HCT116 (cell line): ENCODE measurements around the gene MALL. TPM values are rescaled to one million over a fixed set of nuclear protein-coding genes. Genes with fewer than 3 reads are reported as not detected.
"Not testable (repeated sequence)": the region's sequence is repeated elsewhere in the genome, so short reads cannot be mapped to it uniquely, and the experiment has no call there.

Source experiments
- ATAC-seq: fragments of 200-7000 bp; cut with Tn5 transposase; 2 replicates; pipeline ENCODE4 v1.9.1; 2020; ENCODE audit warnings: mild to moderate bottlenecking, moderate library complexity
- BruUV-seq: library from RNA; stranded (reverse); fragments of 400-500 nt; replicated peaks from 2 replicates; lab custom pipeline; 2021; lab: Mats Ljungman, UMichigan
- CTCF ChIA-PET: fragments of 300-600 bp; sonication (Branson Sonifier 250); formaldehyde crosslinking; loops from one replicate; lab custom pipeline; 2021; ENCODE audit warnings: antibody characterized with exemption; lab: Charles Lee
- POLR2A ChIA-PET: fragments of 300-600, 350-600 bp; sonication (Branson Sonifier 250); formaldehyde crosslinking; loops from one replicate; lab custom pipeline; 2021; ENCODE audit warnings: antibody characterized with exemption; lab: Charles Lee
- RAD21 ChIA-PET, 2 experiments: fragments of 300-600 bp; sonication (Branson Sonifier 250); formaldehyde crosslinking; loops; one replicate each; lab custom pipeline; 2023; ENCODE audit warnings: low total read pairs in 2 of 2; ENCODE audit not compliant: uncharacterized antibody in 2 of 2, unreplicated experiment in 2 of 2, low non-redundant PET in 1 of 2; lab: Charles Lee
- DNase-seq: peaks from one replicate; pipeline ENCODE4 v3.0.0-alpha.2; 2010; ENCODE audit warnings: low read depth, low spot score
- H2AFZ ChIP-seq: fragments of 200-600 bp; shearing (Covaris generic), sonication (generic); 2 replicates; pipeline ENCODE4 v1.6.1; 2017; ENCODE audit warnings: low read depth, mixed run types, mixed read lengths, antibody characterized with exemption, low read length; ENCODE audit not compliant: poor library complexity, severe bottlenecking
- H3K27ac ChIP-seq: 2 replicates; pipeline ENCODE4 v1.5.1; 2012; ENCODE audit warnings: low read depth, low read length
- H3K27me3 ChIP-seq: fragments of 200-600 bp; sonication (generic); 2 replicates; pipeline ENCODE4 v1.6.1; 2016; ENCODE audit warnings: mixed run types, low read length, mixed read lengths; ENCODE audit not compliant: insufficient read depth
- H3K36me3 ChIP-seq, 2 experiments: fragments of 200-500 bp in 1 of 2; fragments of 200-600 bp in 1 of 2; sonication (Bioruptor generic) in 1 of 2; sonication (generic) in 1 of 2; 2 replicates each; pipeline versions ENCODE4 v1.5.1 to v1.6.1; 2014 to 2016; ENCODE audit warnings: low read length in 2 of 2, inconsistent platforms in 1 of 2, mixed read lengths in 1 of 2, mixed run types in 1 of 2; ENCODE audit not compliant: insufficient read depth in 2 of 2, control insufficient read depth in 1 of 2
- H3K4me1 ChIP-seq, 2 experiments: fragments of 200-600 bp in 1 of 2; sonication (generic) in 1 of 2; 2 replicates each; pipeline versions ENCODE4 v1.5.1 to v1.6.1; 2012 to 2017; ENCODE audit warnings: low read length in 2 of 2, inconsistent platforms in 1 of 2, mild to moderate bottlenecking in 1 of 2, mixed read lengths in 1 of 2, mixed run types in 1 of 2, moderate library complexity in 1 of 2; ENCODE audit not compliant: insufficient read depth in 2 of 2, control insufficient read depth in 1 of 2
- H3K4me2 ChIP-seq: fragments of 200-600 bp; sonication (generic); 2 replicates; pipeline ENCODE4 v1.6.1; 2017; ENCODE audit warnings: mixed run types, low read length, mixed read lengths
- H3K4me3 ChIP-seq, 2 experiments: fragments of 200-600 bp in 1 of 2; sonication (generic) in 1 of 2; replicated peaks in 1 of 2; 2 replicates each; pipeline ENCODE4 v1.5.1; 2011 to 2016; ENCODE audit warnings: low read length in 2 of 2, control low read depth in 1 of 2, low read depth in 1 of 2, mild to moderate bottlenecking in 1 of 2, mixed read lengths in 1 of 2, mixed run types in 1 of 2
- H3K79me2 ChIP-seq: fragments of 200-600 bp; sonication (generic); 2 replicates; pipeline ENCODE4 v1.6.1; 2017; ENCODE audit warnings: mild to moderate bottlenecking, mixed run types, low read length, moderate library complexity, mixed read lengths; ENCODE audit not compliant: insufficient read depth
- H3K9ac ChIP-seq: fragments of 200-600 bp; sonication (generic); 2 replicates; pipeline ENCODE4 v1.6.1; 2016; ENCODE audit warnings: low read length, mixed read lengths
- H3K9me2 ChIP-seq: fragments of 200-600 bp; sonication (generic), shearing (Covaris generic); 2 replicates; pipeline ENCODE4 v1.6.1; 2017; ENCODE audit warnings: mixed run types, mild to moderate bottlenecking, moderate library complexity; ENCODE audit not compliant: insufficient read depth
- H3K9me3 ChIP-seq, 2 experiments: fragments of 200-500 bp in 1 of 2; fragments of 200-600 bp in 1 of 2; sonication (Bioruptor generic) in 1 of 2; sonication (generic) in 1 of 2; 2 replicates each; pipeline ENCODE4 v1.6.1; 2014 to 2017; ENCODE audit warnings: low read length in 2 of 2, mixed read lengths in 2 of 2, inconsistent platforms in 1 of 2, low read depth in 1 of 2, mild to moderate bottlenecking in 1 of 2, mixed run types in 1 of 2, moderate library complexity in 1 of 2; ENCODE audit not compliant: control insufficient read depth in 1 of 2, insufficient read depth in 1 of 2
- H4K20me1 ChIP-seq: fragments of 200-600 bp; sonication (generic), shearing (Covaris generic); 2 replicates; pipeline ENCODE4 v1.6.1; 2017; ENCODE audit warnings: mixed run types, mild to moderate bottlenecking, moderate library complexity; ENCODE audit not compliant: insufficient read depth
- intact Hi-C: fragments of 100-400 bp; cut with micrococcal nuclease; formaldehyde crosslinking; loops from 2 replicates; pipeline ENCODE4 v1.10.0; 2022
- total RNA-seq: library from RNA; stranded (reverse); gene quantifications from one replicate; pipeline ENCODE4 v1.2.1, GENCODE V29; 2021; ENCODE audit not compliant: unreplicated experiment

MALL gene
- total RNA-seq, 1 experiment from 2014 or later: 223 TPM

GRCh38 chr2:110062332-110062731, 53.3 kb downstream of the MALL start:
- H3K4me2 ChIP-seq, intact Hi-C loops, DNase-seq, CTCF ChIA-PET, H3K27ac ChIP-seq, H3K4me3 ChIP-seq, POLR2A ChIA-PET, H3K27me3 ChIP-seq, RAD21 ChIA-PET, H3K9me3 ChIP-seq, ATAC-seq, H3K4me1 ChIP-seq, H3K36me3 ChIP-seq, H3K9me2 ChIP-seq, BruUV-seq, H3K79me2 ChIP-seq, H3K9ac ChIP-seq, H4K20me1 ChIP-seq, H2AFZ ChIP-seq: not testable (repeated sequence)

- H3K9ac ChIP-seq, ATAC-seq, H3K27me3 ChIP-seq, H2AFZ ChIP-seq, H3K4me1 ChIP-seq, POLR2A ChIA-PET, CTCF ChIA-PET, H3K36me3 ChIP-seq, DNase-seq, H3K4me3 ChIP-seq, H3K27ac ChIP-seq, H3K9me2 ChIP-seq, H3K79me2 ChIP-seq, RAD21 ChIA-PET, intact Hi-C loops, BruUV-seq, H4K20me1 ChIP-seq, H3K9me3 ChIP-seq, H3K4me2 ChIP-seq: not testable (repeated sequence)
Measured at GRCh38 chr2:110060550-110060949, 55.1 kb downstream of the MALL start.

GRCh38 chr2:110059694-110060358, 55.8 kb downstream of the MALL start:
- H3K9ac ChIP-seq, H4K20me1 ChIP-seq, H3K36me3 ChIP-seq, POLR2A ChIA-PET, H3K27me3 ChIP-seq, H3K4me3 ChIP-seq, H3K79me2 ChIP-seq, H3K9me2 ChIP-seq, H3K27ac ChIP-seq, H3K9me3 ChIP-seq, RAD21 ChIA-PET, intact Hi-C loops, H3K4me2 ChIP-seq, BruUV-seq, CTCF ChIA-PET, ATAC-seq, H2AFZ ChIP-seq, H3K4me1 ChIP-seq, DNase-seq: not testable (repeated sequence)

GRCh38 chr2:110059009-110059693, 56.5 kb downstream of the MALL start:
- H3K9me3 ChIP-seq, H3K4me3 ChIP-seq, ATAC-seq, H3K9me2 ChIP-seq, H3K4me2 ChIP-seq, H3K79me2 ChIP-seq, CTCF ChIA-PET, H3K36me3 ChIP-seq, H3K27ac ChIP-seq, H4K20me1 ChIP-seq, H3K27me3 ChIP-seq, H3K9ac ChIP-seq, RAD21 ChIA-PET, BruUV-seq, DNase-seq, intact Hi-C loops, H3K4me1 ChIP-seq, POLR2A ChIA-PET, H2AFZ ChIP-seq: not testable (repeated sequence)
